ENCODE data around the gene SORL1. TPM values are rescaled to one million over a fixed set of nuclear protein-coding genes. Genes with fewer than 3 reads are reported as not detected.

The SORL1 gene
- total and polyA plus RNA-seq, 9 of the 15 experiments (the other 6 are each of a cell fraction or from before 2014, with no cell fraction given), result 0.01 to 0.66 TPM; not detected in 7

DNA sequence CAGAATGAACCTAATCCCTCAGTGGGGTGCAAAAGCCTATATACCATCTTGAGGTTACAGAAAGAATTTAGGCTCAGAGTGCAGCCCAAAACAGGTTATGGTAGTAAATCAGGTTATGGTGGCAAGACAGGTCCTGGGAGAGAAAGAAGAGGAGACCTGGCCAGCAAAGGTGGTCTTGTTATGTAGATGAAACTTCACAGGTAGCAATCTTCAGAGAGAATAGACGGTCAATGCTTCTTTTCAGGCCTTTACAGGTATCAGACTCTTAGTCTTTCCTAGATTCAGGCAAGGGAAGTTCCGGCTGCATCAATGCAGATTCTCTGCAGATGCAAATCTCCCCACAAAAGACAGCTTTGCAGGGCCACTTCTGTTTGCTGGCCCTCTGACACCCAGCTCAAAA lies 45.8 kb upstream of the SORL1 start (continued):
- no peak for TF ChIP-seq ETV1 (tag; conservative IDR thresholded peaks at IDR 0.05; ENCODE audit: low read depth)
- TF ChIP-seq TSC22D4 (tag; IDR thresholded peaks at IDR 0.05), result no peak
- TF ChIP-seq PHF8 (IDR thresholded peaks at IDR 0.05; ENCODE audit: borderline replicate concordance, low read length), result no peak
- TF ChIP-seq MIER1 (IDR thresholded peaks at IDR 0.05; ENCODE audit: low read depth), result no peak
- TF ChIP-seq, protein P1, sequence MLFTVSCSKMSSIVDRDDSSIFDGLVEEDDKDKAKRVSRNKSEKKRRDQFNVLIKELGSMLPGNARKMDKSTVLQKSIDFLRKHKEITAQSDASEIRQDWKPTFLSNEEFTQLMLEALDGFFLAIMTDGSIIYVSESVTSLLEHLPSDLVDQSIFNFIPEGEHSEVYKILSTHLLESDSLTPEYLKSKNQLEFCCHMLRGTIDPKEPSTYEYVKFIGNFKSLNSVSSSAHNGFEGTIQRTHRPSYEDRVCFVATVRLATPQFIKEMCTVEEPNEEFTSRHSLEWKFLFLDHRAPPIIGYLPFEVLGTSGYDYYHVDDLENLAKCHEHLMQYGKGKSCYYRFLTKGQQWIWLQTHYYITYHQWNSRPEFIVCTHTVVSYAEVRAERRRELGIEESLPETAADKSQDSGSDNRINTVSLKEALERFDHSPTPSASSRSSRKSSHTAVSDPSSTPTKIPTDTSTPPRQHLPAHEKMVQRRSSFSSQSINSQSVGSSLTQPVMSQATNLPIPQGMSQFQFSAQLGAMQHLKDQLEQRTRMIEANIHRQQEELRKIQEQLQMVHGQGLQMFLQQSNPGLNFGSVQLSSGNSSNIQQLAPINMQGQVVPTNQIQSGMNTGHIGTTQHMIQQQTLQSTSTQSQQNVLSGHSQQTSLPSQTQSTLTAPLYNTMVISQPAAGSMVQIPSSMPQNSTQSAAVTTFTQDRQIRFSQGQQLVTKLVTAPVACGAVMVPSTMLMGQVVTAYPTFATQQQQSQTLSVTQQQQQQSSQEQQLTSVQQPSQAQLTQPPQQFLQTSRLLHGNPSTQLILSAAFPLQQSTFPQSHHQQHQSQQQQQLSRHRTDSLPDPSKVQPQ (CRISPR knock-in tag; IDR thresholded peaks at IDR 0.05; ENCODE audit: borderline replicate concordance), result no peak
- no peak for TF ChIP-seq ARID1B (IDR thresholded peaks at IDR 0.05)
- no peak for TF ChIP-seq TRIM24 (IDR thresholded peaks at IDR 0.05)

DNA sequence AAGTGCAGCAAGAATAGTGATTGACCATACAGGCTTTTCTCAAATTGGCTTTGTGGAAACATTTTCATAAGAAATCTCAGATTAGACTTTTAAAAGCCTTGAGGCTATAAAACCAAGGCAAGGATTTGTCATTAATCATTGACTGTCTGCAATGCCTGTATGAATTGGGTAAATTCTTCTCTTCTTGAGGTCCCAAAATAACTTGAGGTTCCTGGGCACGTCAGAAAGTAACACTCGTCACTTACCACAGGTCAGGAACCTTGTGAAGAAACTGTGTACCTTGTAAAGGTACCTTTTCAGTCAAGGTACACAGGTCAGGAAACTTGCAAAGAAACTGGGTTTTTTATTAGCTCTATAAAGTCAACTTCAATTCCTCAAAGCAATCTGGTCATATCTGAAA lies 43.3 kb upstream of the SORL1 start:
- TF ChIP-seq, protein P2, sequence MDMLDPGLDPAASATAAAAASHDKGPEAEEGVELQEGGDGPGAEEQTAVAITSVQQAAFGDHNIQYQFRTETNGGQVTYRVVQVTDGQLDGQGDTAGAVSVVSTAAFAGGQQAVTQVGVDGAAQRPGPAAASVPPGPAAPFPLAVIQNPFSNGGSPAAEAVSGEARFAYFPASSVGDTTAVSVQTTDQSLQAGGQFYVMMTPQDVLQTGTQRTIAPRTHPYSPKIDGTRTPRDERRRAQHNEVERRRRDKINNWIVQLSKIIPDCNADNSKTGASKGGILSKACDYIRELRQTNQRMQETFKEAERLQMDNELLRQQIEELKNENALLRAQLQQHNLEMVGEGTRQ (CRISPR knock-in tag; IDR thresholded peaks at IDR 0.05), result no peak
- TF ChIP-seq TOE1 (IDR thresholded peaks at IDR 0.05; ENCODE audit: borderline replicate concordance) (no peak), TOE1 (CRISPR knock-in tag; IDR thresholded peaks at IDR 0.05; ENCODE audit: borderline replicate concordance, low read depth) (no peak), MYNN (IDR thresholded peaks at IDR 0.05) (no peak), MYNN (CRISPR knock-in tag; IDR thresholded peaks at IDR 0.05) (no peak), ZNF445 (CRISPR knock-in tag; IDR thresholded peaks at IDR 0.05; ENCODE audit: low read depth) (no peak)
- TF ChIP-seq, protein P3, sequence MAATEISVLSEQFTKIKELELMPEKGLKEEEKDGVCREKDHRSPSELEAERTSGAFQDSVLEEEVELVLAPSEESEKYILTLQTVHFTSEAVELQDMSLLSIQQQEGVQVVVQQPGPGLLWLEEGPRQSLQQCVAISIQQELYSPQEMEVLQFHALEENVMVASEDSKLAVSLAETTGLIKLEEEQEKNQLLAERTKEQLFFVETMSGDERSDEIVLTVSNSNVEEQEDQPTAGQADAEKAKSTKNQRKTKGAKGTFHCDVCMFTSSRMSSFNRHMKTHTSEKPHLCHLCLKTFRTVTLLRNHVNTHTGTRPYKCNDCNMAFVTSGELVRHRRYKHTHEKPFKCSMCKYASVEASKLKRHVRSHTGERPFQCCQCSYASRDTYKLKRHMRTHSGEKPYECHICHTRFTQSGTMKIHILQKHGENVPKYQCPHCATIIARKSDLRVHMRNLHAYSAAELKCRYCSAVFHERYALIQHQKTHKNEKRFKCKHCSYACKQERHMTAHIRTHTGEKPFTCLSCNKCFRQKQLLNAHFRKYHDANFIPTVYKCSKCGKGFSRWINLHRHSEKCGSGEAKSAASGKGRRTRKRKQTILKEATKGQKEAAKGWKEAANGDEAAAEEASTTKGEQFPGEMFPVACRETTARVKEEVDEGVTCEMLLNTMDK (IDR thresholded peaks at IDR 0.05; ENCODE audit: borderline replicate concordance, insufficient read depth, low read depth, low read length, poor library complexity, severe bottlenecking), result no peak
- H3K27ac ChIP-seq (ENCODE audit: extremely low read depth, low read depth, low read length), result no peak overlapping the region
- in situ Hi-C loops (cut with MboI) (no loop called here), intact Hi-C loops (cut with micrococcal nuclease) (no loop called here)
- H3K9ac ChIP-seq (ENCODE audit: insufficient read depth in 1 of 2, low read depth in 2 of 2, low read length in 2 of 2), result no peak overlapping the region
- no peaks in the 10 kb centered on the region for H4K20me1 ChIP-seq (replicated peaks; ENCODE audit: control insufficient read depth, insufficient read depth, low read length)
- POLR2A ChIA-PET, result no interaction called here
- H3K9me3 ChIP-seq (replicated peaks; ENCODE audit: control insufficient read depth, insufficient read depth, low read depth, low read length), result no peaks in the 10 kb centered on the region
- no peak overlapping the region for H2AFZ ChIP-seq (ENCODE audit: low read depth, low read length)
- no peak for DNase-seq (ENCODE audit: extremely low read depth in 1 of 4, low spot score in 3 of 4)
- no peak for ATAC-seq
- WGBS (ENCODE audit: insufficient coverage, low coverage, missing lambda C conversion rate), result 4% methylated on average over 2 of the region's 2 CpGs
- BruUV-seq (replicated peaks), result no TSS peak
- no peak for FAIRE-seq
- no peaks in the 10 kb centered on the region for H3K27me3 ChIP-seq (ENCODE audit: control insufficient read depth in 2 of 2, insufficient read depth in 2 of 2, low read length in 2 of 2)
- no peaks in the 10 kb centered on the region for H3K36me3 ChIP-seq (ENCODE audit: control insufficient read depth, insufficient read depth, low read length)
- no peak overlapping the region for H3K4me3 ChIP-seq
- H3K79me2 ChIP-seq (ENCODE audit: control insufficient read depth, insufficient read depth, low read length), result no peaks in the 10 kb centered on the region
- no peaks in the 10 kb centered on the region for H3K9me1 ChIP-seq (ENCODE audit: control insufficient read depth, insufficient read depth, low read length)
- no peak overlapping the region for H3K4me2 ChIP-seq (ENCODE audit: insufficient read depth, low read length)
- CTCF ChIA-PET (ENCODE audit: low intra/inter-chr PET ratio), result no interaction called here
- H3K4me1 ChIP-seq (replicated peaks in 1 of 2; ENCODE audit: control insufficient read depth in 2 of 2, insufficient read depth in 2 of 2, low read length in 2 of 2), result no peaks in the 10 kb centered on the region
